ENCODE measurements around the gene UCN2. TPM values are rescaled to one million over a fixed set of nuclear protein-coding genes. Genes with fewer than 3 reads are reported as not detected.

UCN2 gene
- total RNA-seq, 3 donors from 2014 or later (not counting 1 experiment from before 2014, with no cell fraction given) = not detected

DNA sequence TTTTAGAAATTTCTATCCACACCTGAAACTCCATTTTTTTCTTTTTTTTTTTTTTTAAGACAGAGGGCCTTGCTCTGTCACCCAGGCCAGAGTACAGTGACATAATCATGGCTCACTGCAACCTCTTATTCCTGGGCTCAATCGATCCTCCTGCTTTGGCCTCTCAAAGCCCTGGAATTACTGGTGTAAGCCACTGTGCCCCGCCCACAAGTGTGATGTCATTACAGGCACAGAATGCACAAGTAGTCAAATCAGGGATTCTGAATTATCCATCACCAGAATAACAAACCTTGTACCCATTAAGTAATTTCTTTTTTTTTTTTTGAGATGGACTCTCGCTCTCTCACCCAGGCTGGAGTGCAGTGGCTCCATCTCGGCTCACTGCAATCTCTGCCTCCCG lies 43.9 kb upstream of the UCN2 start:
- Mint-ChIP-seq H3K27ac (peak overlapping the region in 1 of 2 donors; percentile 98), H3K4me1 (peaks cover 6 to 21% of the 10 kb centered on the region in 2 donors), H3K9me3 (no peaks in the 10 kb centered on the region), H3K4me3 (no peak overlapping the region), H3K36me3 (no peaks in the 10 kb centered on the region), H3K27me3 (ENCODE audit: low read depth in 2 of 2) (no peaks in the 10 kb centered on the region)
- H3K36me3 ChIP-seq (ENCODE audit: control insufficient read depth, insufficient read depth, low read length) = peaks cover 33% of the 10 kb centered on the region
- no peak overlapping the region for H3K27ac ChIP-seq (ENCODE audit: low read length)
- TF ChIP-seq, protein P1, sequence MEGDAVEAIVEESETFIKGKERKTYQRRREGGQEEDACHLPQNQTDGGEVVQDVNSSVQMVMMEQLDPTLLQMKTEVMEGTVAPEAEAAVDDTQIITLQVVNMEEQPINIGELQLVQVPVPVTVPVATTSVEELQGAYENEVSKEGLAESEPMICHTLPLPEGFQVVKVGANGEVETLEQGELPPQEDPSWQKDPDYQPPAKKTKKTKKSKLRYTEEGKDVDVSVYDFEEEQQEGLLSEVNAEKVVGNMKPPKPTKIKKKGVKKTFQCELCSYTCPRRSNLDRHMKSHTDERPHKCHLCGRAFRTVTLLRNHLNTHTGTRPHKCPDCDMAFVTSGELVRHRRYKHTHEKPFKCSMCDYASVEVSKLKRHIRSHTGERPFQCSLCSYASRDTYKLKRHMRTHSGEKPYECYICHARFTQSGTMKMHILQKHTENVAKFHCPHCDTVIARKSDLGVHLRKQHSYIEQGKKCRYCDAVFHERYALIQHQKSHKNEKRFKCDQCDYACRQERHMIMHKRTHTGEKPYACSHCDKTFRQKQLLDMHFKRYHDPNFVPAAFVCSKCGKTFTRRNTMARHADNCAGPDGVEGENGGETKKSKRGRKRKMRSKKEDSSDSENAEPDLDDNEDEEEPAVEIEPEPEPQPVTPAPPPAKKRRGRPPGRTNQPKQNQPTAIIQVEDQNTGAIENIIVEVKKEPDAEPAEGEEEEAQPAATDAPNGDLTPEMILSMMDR (IDR thresholded peaks at IDR 0.05) = no peak
- no peak overlapping the region for H3K4me3 ChIP-seq (ENCODE audit: low read length)
- ATAC-seq (no peak), DNase-seq (peak in 1 of 2 donors; percentile 26)
- WGBS (ENCODE audit: insufficient coverage) = 97% methylated on average over 5 of the region's 5 CpGs
- H3K9me3 ChIP-seq (ENCODE audit: control insufficient read depth, insufficient read depth, low read length) = no peaks in the 10 kb centered on the region
- peaks cover 14% of the 10 kb centered on the region for H3K4me1 ChIP-seq (ENCODE audit: control insufficient read depth, insufficient read depth, low read length)
- no peaks in the 10 kb centered on the region for H3K27me3 ChIP-seq (ENCODE audit: control insufficient read depth, insufficient read depth, low read length)
- intact Hi-C loops (cut with micrococcal nuclease) = no loop called here

DNA sequence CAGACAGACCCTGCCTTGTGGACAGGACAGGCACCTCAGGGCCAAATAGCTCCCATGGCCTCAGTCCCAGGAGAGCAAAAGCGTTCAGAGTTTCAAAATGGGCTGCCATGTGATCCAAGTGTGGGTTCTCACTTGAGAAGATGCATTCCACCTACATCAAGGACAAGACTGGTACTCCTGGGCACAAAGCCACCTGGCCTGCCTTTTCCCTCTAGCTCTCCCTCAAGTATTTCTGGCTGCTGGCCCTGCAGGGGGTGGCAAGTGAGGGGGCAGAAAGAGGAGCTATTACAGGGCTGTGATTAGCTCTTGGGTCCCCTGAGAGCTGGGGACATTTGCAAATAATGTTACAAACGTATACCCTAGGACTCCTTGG lies 38.0 kb upstream of the UCN2 start:
- DNase-seq (no peak), ATAC-seq (no peak)
- H3K36me3 Mint-ChIP-seq = no peaks in the 10 kb centered on the region

DNA sequence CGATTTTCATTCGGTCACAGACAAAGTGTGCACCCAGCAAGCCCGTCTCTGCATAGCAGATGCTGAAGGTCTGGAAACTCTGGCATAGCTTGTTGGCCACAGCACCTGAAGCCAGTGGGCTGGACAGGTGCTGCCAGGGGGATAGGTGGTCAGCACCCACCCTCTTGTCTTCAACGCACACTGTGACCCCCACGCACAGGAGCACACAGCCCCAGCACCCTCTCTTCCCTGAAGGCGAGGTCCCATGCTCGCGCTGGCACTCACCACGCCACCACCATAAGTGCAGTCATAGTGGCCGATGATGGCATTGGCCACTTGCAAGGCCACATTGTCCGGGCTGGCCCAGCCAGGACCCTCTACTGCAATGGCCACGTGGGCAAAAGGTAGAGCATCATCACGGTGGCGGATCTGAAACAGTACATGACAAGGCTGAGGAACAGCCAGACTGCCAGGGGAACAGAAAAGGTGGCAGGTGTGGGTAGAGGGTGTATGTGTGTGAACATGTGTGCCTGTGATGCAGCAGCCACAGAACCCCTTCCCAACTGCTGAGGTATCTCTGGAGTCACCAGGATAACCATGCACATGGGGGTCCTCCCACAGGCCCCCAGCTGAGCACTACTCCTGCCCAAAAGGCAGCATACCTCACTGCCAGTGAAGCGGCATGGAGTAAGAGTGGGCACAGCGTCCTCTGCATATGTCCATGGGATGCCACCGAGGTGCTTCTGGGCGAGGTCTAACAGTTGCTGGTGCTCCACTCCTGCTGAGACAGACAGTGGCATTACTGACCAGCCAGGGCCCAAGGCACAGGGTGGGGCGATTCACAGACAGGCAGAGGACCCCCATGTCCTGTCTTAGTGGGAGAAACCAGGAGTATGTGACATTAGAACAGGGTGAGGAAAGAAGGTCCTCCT lies 37.4 kb upstream of the UCN2 start:
- H3K27ac Mint-ChIP-seq = no peak overlapping the region
- Histone ChIP-seq H3K4me1 (ENCODE audit: control insufficient read depth, insufficient read depth, low read length) (no peaks in the 10 kb centered on the region), H3K36me3 (ENCODE audit: control insufficient read depth, insufficient read depth, low read length) (peaks cover 71% of the 10 kb centered on the region), H3K9me3 (ENCODE audit: control insufficient read depth, insufficient read depth, low read length) (no peaks in the 10 kb centered on the region), H3K27me3 (ENCODE audit: control insufficient read depth, insufficient read depth, low read length) (no peaks in the 10 kb centered on the region), H3K4me3 (ENCODE audit: low read length) (no peak overlapping the region), H3K27ac (ENCODE audit: low read length) (no peak overlapping the region)
- no peak overlapping the region for H3K4me3 Mint-ChIP-seq
- ATAC-seq (no peak), DNase-seq (no peak)
- H3K9me3 Mint-ChIP-seq = no peaks in the 10 kb centered on the region
- 98% methylated on average over 19 of the region's 19 CpGs for WGBS (ENCODE audit: insufficient coverage)
- intact Hi-C loops (cut with micrococcal nuclease) = no loop called here
- peaks cover 0 to 16% of the 10 kb centered on the region in 2 donors for H3K4me1 Mint-ChIP-seq
- peaks cover 5 to 7% of the 10 kb centered on the region in 2 donors for H3K27me3 Mint-ChIP-seq (ENCODE audit: low read depth in 2 of 2)
- TF ChIP-seq, protein P1 (IDR thresholded peaks at IDR 0.05) = no peak
- no peaks in the 10 kb centered on the region for H3K36me3 Mint-ChIP-seq

More for the DNA sequence above, 38.0 kb upstream of the UCN2 start:
- intact Hi-C loops (cut with micrococcal nuclease) = no loop called here
- peaks cover 71% of the 10 kb centered on the region for H3K36me3 ChIP-seq (ENCODE audit: control insufficient read depth, insufficient read depth, low read length)
- TF ChIP-seq, protein P1 (IDR thresholded peaks at IDR 0.05) = no peak
- no peaks in the 10 kb centered on the region for H3K9me3 ChIP-seq (ENCODE audit: control insufficient read depth, insufficient read depth, low read length)
- no peak overlapping the region for H3K27ac Mint-ChIP-seq
- no peak overlapping the region for H3K4me3 Mint-ChIP-seq
- H3K4me1 Mint-ChIP-seq = peaks cover 0 to 11% of the 10 kb centered on the region in 2 donors
- H3K9me3 Mint-ChIP-seq = no peaks in the 10 kb centered on the region
- H3K27me3 Mint-ChIP-seq (ENCODE audit: low read depth in 2 of 2) = peaks cover 0 to 2% of the 10 kb centered on the region in 2 donors
- H3K27ac ChIP-seq (ENCODE audit: low read length) = no peak overlapping the region
- no peaks in the 10 kb centered on the region for H3K4me1 ChIP-seq (ENCODE audit: control insufficient read depth, insufficient read depth, low read length)
- 91% methylated on average over 2 of the region's 2 CpGs for WGBS (ENCODE audit: insufficient coverage)
- H3K27me3 ChIP-seq (ENCODE audit: control insufficient read depth, insufficient read depth, low read length) = no peaks in the 10 kb centered on the region
- no peak overlapping the region for H3K4me3 ChIP-seq (ENCODE audit: low read length)

Data from natural killer cell (primary cell).